ENCODE measurements around the gene KATNAL1.

Gene KATNAL1

DNA sequence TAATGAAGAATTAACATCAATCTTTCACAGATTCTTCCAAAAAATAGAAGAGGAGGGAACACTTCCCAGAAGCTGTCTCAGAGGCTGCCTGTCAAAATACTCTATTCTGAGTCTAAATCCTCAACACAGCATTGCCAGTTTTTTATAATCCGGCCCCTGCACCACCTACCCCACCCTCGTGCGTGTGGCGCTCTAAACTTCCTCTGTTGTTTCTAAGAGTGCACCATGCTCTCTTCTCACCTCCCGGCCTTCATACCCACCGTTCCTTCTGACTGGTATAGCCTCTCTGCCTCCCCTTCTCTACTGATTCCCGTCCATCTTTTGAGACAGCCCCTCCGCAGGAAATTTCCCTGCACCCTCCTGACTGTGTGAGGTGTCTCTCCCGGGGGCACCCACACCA is 136.8 kb downstream of the KATNAL1 start:
- Mint-ChIP-seq H3K27me3 (no peaks in the 10 kb centered on the region), H3K36me3 (ENCODE audit: low read depth) (no peaks in the 10 kb centered on the region), H3K4me3 (no peak overlapping the region), H3K27ac (no peak overlapping the region), H3K4me1 (ENCODE audit: low read depth) (peaks cover 22% of the 10 kb centered on the region), H3K9me3 (no peaks in the 10 kb centered on the region)
- intact Hi-C loops (cut with micrococcal nuclease), result no loop called here

DNA sequence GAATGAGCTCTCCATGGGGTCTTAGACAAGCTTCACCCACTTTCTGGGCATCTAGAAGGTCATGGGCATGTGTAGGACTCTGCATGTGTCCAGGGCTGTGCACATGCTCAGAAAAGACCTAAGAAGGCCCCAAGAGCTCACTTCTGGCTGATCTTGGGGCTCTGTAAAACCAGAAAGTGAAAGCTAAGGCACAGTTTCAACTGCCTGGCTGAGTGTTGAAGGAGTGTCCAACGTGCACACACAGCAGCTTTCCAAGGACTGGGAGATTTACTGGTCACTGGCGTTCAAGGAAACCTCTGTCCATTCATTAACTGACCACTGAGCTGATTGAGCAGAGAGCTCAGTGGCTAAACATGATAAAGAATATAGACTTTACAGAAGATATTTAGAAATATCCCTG is 137.9 kb downstream of the KATNAL1 start:
- Mint-ChIP-seq H3K9me3 (no peaks in the 10 kb centered on the region), H3K4me1 (ENCODE audit: low read depth) (peaks cover 15% of the 10 kb centered on the region), H3K27me3 (peaks cover 2% of the 10 kb centered on the region), H3K4me3 (no peak overlapping the region), H3K27ac (no peak overlapping the region), H3K36me3 (ENCODE audit: low read depth) (no peaks in the 10 kb centered on the region)
- intact Hi-C loops (cut with micrococcal nuclease), result no loop called here

DNA sequence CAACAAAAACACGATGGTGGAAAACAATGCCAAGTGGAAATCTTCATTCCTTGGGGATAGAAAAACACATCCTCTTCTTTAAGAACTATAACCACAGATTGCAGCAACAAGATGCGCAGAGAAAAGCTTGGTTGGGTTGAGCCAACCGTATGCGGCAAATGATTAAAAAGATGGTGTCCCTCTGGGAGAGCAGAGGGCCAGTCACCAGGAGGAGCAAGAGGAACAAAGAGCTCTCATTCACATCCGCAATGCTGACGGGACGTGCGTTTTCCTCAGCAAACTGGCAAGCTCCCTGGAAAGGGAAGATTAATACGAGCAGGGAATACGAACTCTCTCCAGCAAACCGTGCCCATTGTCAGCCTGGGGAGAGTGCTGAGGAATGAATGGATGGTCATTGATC is 141.6 kb downstream of the KATNAL1 start:
- Mint-ChIP-seq H3K9me3 (peaks cover 9% of the 10 kb centered on the region), H3K36me3 (ENCODE audit: low read depth) (no peaks in the 10 kb centered on the region), H3K4me3 (no peak overlapping the region), H3K4me1 (ENCODE audit: low read depth) (peaks cover 5% of the 10 kb centered on the region), H3K27me3 (peaks cover 8% of the 10 kb centered on the region), H3K27ac (no peak overlapping the region)
- intact Hi-C loops (cut with micrococcal nuclease), result no loop called here

- Mint-ChIP-seq H3K27ac (no peak overlapping the region), H3K36me3 (ENCODE audit: low read depth) (no peaks in the 10 kb centered on the region), H3K27me3 (peaks cover 8% of the 10 kb centered on the region), H3K4me3 (no peak overlapping the region), H3K9me3 (peaks cover 9% of the 10 kb centered on the region), H3K4me1 (ENCODE audit: low read depth) (peaks cover 5% of the 10 kb centered on the region)
- intact Hi-C loops (cut with micrococcal nuclease), result no loop called here
Measured at GRCh38 chr13:30165071-30165470, 142.3 kb downstream of the KATNAL1 start.

GRCh38 chr13:30164146-30164545 is 143.2 kb downstream of the KATNAL1 start:
- no peaks in the 10 kb centered on the region for H3K36me3 Mint-ChIP-seq (ENCODE audit: low read depth)
- peaks cover 5% of the 10 kb centered on the region for H3K4me1 Mint-ChIP-seq (ENCODE audit: low read depth)
- intact Hi-C loops (cut with micrococcal nuclease), result no loop called here
- H3K9me3 Mint-ChIP-seq, result peaks cover 9% of the 10 kb centered on the region
- peaks cover 8% of the 10 kb centered on the region for H3K27me3 Mint-ChIP-seq
- H3K4me3 Mint-ChIP-seq, result no peak overlapping the region
- H3K27ac Mint-ChIP-seq, result no peak overlapping the region

- H3K27me3 Mint-ChIP-seq, result peaks cover 8% of the 10 kb centered on the region
- no peak overlapping the region for H3K4me3 Mint-ChIP-seq
- H3K36me3 Mint-ChIP-seq (ENCODE audit: low read depth), result no peaks in the 10 kb centered on the region
- H3K9me3 Mint-ChIP-seq, result peaks cover 9% of the 10 kb centered on the region
- peaks cover 5% of the 10 kb centered on the region for H3K4me1 Mint-ChIP-seq (ENCODE audit: low read depth)
- intact Hi-C loops (cut with micrococcal nuclease), result no loop called here
- H3K27ac Mint-ChIP-seq, result no peak overlapping the region
Measured at GRCh38 chr13:30163441-30163840, 143.9 kb downstream of the KATNAL1 start.

DNA sequence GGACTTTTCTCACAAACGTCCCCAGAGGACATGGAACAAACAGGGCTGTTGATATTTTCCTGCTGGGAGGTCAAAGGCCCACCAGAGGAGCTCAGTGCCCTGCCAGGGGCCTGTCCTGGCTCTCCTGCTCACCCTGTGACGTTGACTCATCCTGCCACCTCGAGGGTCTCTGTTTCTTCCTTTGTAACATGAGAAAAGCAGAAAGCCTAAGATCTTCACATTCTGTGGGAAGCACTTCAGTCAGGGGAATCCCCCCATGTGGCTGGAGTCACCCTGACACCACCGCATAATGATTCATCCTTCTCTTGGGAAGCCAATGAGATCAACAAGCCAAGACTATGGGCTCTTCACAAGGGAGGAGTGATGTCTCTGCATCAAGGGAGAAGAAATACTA is 147.9 kb downstream of the KATNAL1 start:
- no peaks in the 10 kb centered on the region for H3K36me3 Mint-ChIP-seq (ENCODE audit: low read depth)
- no peak overlapping the region for H3K4me3 Mint-ChIP-seq
- H3K4me1 Mint-ChIP-seq (ENCODE audit: low read depth), result peaks cover 5% of the 10 kb centered on the region
- H3K27ac Mint-ChIP-seq, result no peak overlapping the region
- peaks cover 11% of the 10 kb centered on the region for H3K27me3 Mint-ChIP-seq
- intact Hi-C loops (cut with micrococcal nuclease), result no loop called here
- peaks cover 9% of the 10 kb centered on the region for H3K9me3 Mint-ChIP-seq

DNA sequence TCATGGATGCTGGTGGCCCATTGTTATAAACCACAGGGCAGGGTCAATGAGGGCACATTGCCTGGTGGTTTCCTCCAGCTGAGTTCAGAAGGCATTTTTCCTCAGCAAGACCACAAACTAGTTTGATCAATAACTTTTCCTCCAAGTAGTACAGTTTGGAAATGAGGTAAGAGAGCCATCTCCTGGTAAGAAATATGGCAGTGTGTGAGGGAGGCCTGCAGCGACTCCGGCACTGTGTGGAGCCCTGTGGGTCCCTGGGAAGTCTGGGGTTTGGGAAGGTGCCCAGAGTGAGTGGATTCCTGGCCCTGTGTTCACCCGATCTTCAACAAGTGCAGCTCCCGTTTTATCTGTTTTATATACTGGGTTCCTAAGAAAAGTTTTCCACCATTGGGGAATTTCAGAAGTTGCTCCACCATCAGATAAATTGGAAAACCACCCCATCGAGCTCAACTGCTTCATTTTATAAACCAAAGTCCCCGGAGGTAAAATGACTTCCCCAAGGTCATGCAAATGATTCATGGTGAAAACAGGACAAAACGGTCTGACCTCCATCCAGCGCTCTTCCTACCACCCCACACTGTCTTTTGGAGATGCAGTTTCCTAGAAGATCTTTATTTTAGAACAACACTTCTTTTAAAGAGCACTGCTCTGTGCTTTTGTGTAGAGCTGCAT is 148.4 kb downstream of the KATNAL1 start:
- no peaks in the 10 kb centered on the region for H3K36me3 Mint-ChIP-seq (ENCODE audit: low read depth)
- H3K4me3 Mint-ChIP-seq, result no peak overlapping the region
- H3K27me3 Mint-ChIP-seq, result peaks cover 7% of the 10 kb centered on the region
- intact Hi-C loops (cut with micrococcal nuclease), result no loop called here
- H3K4me1 Mint-ChIP-seq (ENCODE audit: low read depth), result peaks cover under 1% of the 10 kb centered on the region
- H3K27ac Mint-ChIP-seq, result no peak overlapping the region
- peaks cover 9% of the 10 kb centered on the region for H3K9me3 Mint-ChIP-seq

GRCh38 chr13:30157616-30157993 is 149.7 kb downstream of the KATNAL1 start:
- intact Hi-C loops (cut with micrococcal nuclease), result no loop called here
- Mint-ChIP-seq H3K27ac (no peak overlapping the region), H3K36me3 (ENCODE audit: low read depth) (no peaks in the 10 kb centered on the region), H3K27me3 (peaks cover 6% of the 10 kb centered on the region), H3K4me3 (no peak overlapping the region), H3K4me1 (ENCODE audit: low read depth) (no peaks in the 10 kb centered on the region), H3K9me3 (peaks cover 3% of the 10 kb centered on the region)

- Mint-ChIP-seq H3K36me3 (ENCODE audit: low read depth) (no peaks in the 10 kb centered on the region), H3K4me3 (no peak overlapping the region), H3K4me1 (ENCODE audit: low read depth) (no peaks in the 10 kb centered on the region), H3K27me3 (peaks cover 6% of the 10 kb centered on the region), H3K27ac (no peak overlapping the region), H3K9me3 (no peaks in the 10 kb centered on the region)
- intact Hi-C loops (cut with micrococcal nuclease), result no loop called here
Measured at GRCh38 chr13:30156826-30157615, 150.3 kb downstream of the KATNAL1 start.

- Mint-ChIP-seq H3K27ac (no peak overlapping the region), H3K36me3 (ENCODE audit: low read depth) (no peaks in the 10 kb centered on the region), H3K4me3 (no peak overlapping the region), H3K9me3 (no peaks in the 10 kb centered on the region), H3K4me1 (ENCODE audit: low read depth) (no peaks in the 10 kb centered on the region), H3K27me3 (peaks cover 6% of the 10 kb centered on the region)
- intact Hi-C loops (cut with micrococcal nuclease), result no loop called here
Measured at GRCh38 chr13:30156270-30156669, 151.1 kb downstream of the KATNAL1 start.

- Mint-ChIP-seq H3K36me3 (ENCODE audit: low read depth) (no peaks in the 10 kb centered on the region), H3K27me3 (peaks cover 6% of the 10 kb centered on the region), H3K4me3 (no peak overlapping the region), H3K9me3 (no peaks in the 10 kb centered on the region), H3K27ac (no peak overlapping the region), H3K4me1 (ENCODE audit: low read depth) (no peaks in the 10 kb centered on the region)
- intact Hi-C loops (cut with micrococcal nuclease), result no loop called here
Measured at GRCh38 chr13:30154931-30155330, 152.4 kb downstream of the KATNAL1 start.

- Mint-ChIP-seq H3K36me3 (ENCODE audit: low read depth) (no peaks in the 10 kb centered on the region), H3K27ac (no peak overlapping the region), H3K27me3 (peaks cover 6% of the 10 kb centered on the region), H3K9me3 (no peaks in the 10 kb centered on the region), H3K4me3 (no peak overlapping the region), H3K4me1 (ENCODE audit: low read depth) (no peaks in the 10 kb centered on the region)
- intact Hi-C loops (cut with micrococcal nuclease), result no loop called here
Measured at GRCh38 chr13:30154531-30154930, 152.8 kb downstream of the KATNAL1 start.

DNA sequence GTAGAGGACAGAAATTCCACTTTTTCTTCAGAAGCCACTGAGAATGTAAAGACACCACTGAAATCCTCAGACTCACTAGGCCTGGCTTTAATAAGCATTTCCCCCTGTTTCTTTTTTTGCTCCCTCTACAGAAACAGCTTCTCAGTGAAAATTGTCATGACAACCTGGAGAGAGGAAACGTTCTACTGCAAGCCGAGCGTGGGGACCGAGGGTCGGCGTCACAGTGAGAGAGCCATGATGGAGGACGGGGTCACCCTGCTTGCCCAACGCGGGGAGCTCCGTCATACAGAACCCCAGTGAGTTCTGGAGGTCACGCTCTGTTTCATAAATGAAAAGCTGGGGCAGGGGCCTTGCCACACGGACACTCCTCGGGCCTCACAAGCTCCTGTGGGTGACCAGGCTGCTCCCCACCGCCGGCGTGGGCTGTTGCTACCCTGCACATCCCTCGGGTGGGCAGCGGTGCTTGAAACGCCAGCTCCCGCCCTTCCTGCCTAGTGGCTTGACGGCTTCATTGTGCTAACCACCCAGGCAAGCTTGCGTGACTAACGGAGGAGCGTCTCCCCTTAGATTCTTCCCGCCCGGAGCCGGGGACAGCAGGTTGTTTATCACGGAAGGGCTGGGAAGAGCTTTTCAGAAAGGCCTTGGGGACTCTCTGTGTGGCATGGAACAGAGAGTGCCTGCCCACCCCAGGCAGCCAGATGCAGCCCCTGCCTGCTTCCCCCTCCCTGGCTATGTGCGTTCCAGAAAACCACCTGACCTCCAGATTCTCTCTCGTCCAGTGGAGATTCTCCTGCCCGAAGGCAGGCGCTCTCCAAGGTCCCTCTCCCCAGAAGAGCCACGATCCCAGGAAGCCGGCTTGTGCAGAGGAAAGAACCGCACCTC is 153.6 kb downstream of the KATNAL1 start:
- no peak overlapping the region for H3K4me3 Mint-ChIP-seq
- no peak overlapping the region for H3K27ac Mint-ChIP-seq
- H3K4me1 Mint-ChIP-seq (ENCODE audit: low read depth), result no peaks in the 10 kb centered on the region
- no peaks in the 10 kb centered on the region for H3K9me3 Mint-ChIP-seq
- no peaks in the 10 kb centered on the region for H3K36me3 Mint-ChIP-seq (ENCODE audit: low read depth)
- peaks cover 6% of the 10 kb centered on the region for H3K27me3 Mint-ChIP-seq
- intact Hi-C loops (cut with micrococcal nuclease), result no loop called here
